ENCODE measurements around the gene ZNF846.

DNA sequence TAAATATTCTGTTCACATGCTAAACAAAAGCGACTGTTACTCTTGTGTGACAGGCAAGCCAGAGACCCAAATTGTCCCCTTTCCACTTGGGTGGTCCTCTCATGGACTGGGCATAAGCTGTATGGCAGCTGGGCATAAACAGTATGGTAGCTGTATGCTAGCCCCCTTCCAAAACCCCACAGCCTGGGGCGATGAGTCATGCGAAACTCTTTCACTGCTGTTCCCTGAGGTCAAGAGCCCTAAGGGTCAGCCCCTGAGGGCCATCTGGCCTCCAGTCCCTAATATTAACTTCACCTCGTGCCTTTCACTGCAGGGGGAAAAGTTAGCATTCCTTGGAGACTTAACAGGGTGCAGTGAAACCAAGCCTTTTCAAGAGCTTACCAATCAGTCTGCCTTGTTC, 48.0 kb downstream of the ZNF846 start:
- TF ChIP-seq GATA2 (IDR thresholded peaks at IDR 0.05; ENCODE audit: low read depth, low read length) = no peak
- no peak for TF ChIP-seq GATA3 (IDR thresholded peaks at IDR 0.05; ENCODE audit: low read depth, low read length)

Data from SH-SY5Y (cell line).